Embryonic facial prominence (tissue), 1 donor: ENCODE data around the gene RAB8A.
"Not testable (repeated sequence)": the region's sequence is repeated elsewhere in the genome, so short reads cannot be mapped to it uniquely, and the experiment has no call there.

ENCODE experiments used
- DNase-seq: peaks from one replicate; pipeline ENCODE4 v3.0.0-alpha.2; 2016; ENCODE audit errors: extremely low spot score

RAB8A gene

DNA sequence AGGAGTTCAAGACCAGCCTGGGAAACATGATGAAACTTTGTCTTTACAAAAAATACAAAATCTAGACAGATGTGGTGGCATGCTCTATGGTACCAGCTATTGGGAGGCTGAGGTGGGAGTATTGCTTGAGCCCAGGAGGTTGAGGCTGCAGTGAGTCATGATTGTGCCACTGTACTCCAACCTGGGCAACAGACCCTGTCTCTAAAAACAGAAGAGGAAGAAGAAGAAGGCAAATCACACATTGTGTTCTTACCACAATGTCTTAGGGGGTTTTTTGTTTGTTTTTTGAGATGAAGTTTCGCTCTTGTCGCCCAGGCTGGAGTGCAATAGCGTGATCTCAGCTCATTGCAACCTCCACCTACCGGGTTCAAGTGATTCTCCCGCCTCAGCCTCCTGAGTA is 67.2 kb downstream of the RAB8A start:
- not testable (repeated sequence) for DNase-seq

DNA sequence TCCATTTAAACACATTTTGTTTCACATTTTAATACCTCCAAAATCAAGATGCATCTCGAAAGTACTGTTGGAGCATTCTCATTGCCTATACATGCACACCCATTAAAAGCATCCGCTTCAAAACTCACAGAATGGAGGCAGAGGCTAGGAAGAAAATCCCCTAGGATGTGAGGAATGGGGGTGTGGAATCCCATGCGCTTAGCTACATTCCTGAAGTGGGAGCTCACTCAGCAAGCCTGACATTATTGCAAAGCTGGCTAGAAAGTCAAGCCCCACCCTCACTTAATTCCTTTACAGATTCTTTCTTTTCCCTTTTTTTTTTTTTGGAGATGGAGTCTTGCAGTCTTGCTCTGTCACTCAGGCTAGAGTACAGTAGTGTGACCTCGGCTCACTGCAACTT is 68.9 kb downstream of the RAB8A start:
- no peak for DNase-seq
